T-helper 17 cell (primary cell): ENCODE measurements around the gene ALDH9A1. TPM values are rescaled to one million over a fixed set of nuclear protein-coding genes. Genes with fewer than 3 reads are reported as not detected.
A peak's percentile ranks its signal among the peaks of the same experiment; 100 is the strongest.
"Not testable (repeated sequence)": the region's sequence is repeated elsewhere in the genome, so short reads cannot be mapped to it uniquely, and the experiment has no call there.

Experiments
- ATAC-seq: fragments of 150-1000 bp; cut with Tn5 transposase; 2 replicates; pipeline ENCODE4 v1.10.0; 2021; ENCODE audit warnings: mild to moderate bottlenecking, moderate library complexity
- DNase-seq, 3 donors: peaks; one replicate each; pipeline versions ENCODE4 v3.0.0 to v3.0.0-alpha.2; 2020 to 2021
- H3K9me3 ChIP-seq: one replicate; pipeline ENCODE4 v1.7.0; 2013; ENCODE audit warnings: low read length, mild to moderate bottlenecking; ENCODE audit not compliant: control insufficient read depth, poor library complexity, severe bottlenecking
- H3K27ac Mint-ChIP-seq: one replicate; pipeline ENCODE4 v1.8.0; 2022; ENCODE audit warnings: mild to moderate bottlenecking, moderate library complexity, mixed read lengths
- H3K27me3 Mint-ChIP-seq: one replicate; pipeline ENCODE4 v1.8.0; 2022; ENCODE audit warnings: mixed read lengths
- H3K36me3 Mint-ChIP-seq: one replicate; pipeline ENCODE4 v1.8.0; 2022; ENCODE audit warnings: low read depth, mixed read lengths
- H3K4me1 Mint-ChIP-seq: one replicate; pipeline ENCODE4 v1.8.0; 2022; ENCODE audit warnings: mild to moderate bottlenecking, mixed read lengths
- H3K4me3 Mint-ChIP-seq: one replicate; pipeline ENCODE4 v1.8.0; 2022; ENCODE audit warnings: mild to moderate bottlenecking, moderate library complexity, mixed read lengths
- total RNA-seq, 4 donors: library from RNA in 2 of 4; stranded (reverse) in 2 of 4; gene quantifications; one replicate each; pipeline ENCODE4 v1.2.3 and lab custom pipeline; 2022 to 2026

Gene ALDH9A1
- total RNA-seq (10 to 100 TPM; 33.9 to 37.0 TPM), total RNA-seq (lab: John Stamatoyannopoulos, UW) (44.5 to 46.7 reads per million in 2 donors)

DNA sequence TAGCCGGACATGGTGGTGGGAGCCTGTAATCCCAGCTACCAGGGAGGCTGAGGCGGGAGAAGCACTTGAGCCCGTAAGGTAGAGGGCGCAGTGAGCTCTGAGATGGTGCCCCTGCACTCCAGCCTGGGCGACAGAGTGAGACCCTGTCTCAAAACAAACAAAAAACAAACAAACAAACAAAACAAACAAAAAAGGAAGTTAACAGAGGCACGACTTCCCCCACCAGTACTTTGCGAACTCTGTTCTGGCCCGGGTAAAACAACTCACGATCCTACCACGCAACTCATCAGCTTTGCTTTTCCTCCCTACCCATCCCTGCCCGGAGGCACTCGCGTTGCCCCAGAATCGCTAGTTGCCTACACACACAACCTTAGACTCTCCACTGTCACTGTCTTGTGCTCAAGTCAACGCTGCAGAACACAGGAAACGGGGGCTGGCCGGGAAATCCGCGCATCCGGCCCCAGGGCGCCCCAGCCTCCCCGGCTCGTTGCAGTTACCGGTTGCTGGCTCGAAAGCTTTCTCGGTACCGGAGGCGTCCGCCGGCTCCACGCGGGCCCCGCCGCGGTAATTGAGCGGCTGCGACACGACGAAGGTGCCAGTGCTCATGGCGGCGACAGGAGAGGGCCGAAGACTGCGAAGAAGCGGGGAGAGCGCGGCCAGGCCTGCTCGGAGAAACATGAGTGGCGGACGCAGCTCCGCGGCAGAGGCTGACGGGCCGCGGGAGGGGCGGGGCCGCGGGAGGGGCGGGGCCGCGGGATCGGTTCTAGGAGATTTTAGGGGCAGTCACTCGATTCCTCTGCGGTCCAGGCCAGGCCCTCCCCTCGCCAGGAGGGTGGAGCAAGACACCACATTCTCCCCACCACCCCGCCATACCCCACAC, at the start of gene ALDH9A1:
ALDH9A1 (minus strand) TSS at position 682 of the 880 bp plus-strand sequence; CDS start at position 678, 4 bp downstream.
- H3K27me3 Mint-ChIP-seq = no peaks in the 10 kb centered on the region
- peak within 1 kb of the TSS; percentile 97 for H3K27ac Mint-ChIP-seq
- H3K36me3 Mint-ChIP-seq = no peaks in the 10 kb centered on the region
- DNase-seq = peak; percentile 73 to 84 (median 82)
- peak; percentile 91 for ATAC-seq
- no peaks in the 10 kb centered on the region for H3K9me3 ChIP-seq
- H3K4me1 Mint-ChIP-seq = peaks cover 22% of the 10 kb centered on the region
- peak within 1 kb of the TSS; percentile 98 for H3K4me3 Mint-ChIP-seq

GRCh38 chr1:165747632-165748447, 49.5 kb upstream of the ALDH9A1 start:
- DNase-seq = no peak
- H3K9me3 ChIP-seq = no peaks in the 10 kb centered on the region
- Mint-ChIP-seq H3K27ac (no peak overlapping the region), H3K4me3 (no peak overlapping the region), H3K36me3 (peaks cover 8% of the 10 kb centered on the region), H3K4me1 (peaks cover 9% of the 10 kb centered on the region), H3K27me3 (no peaks in the 10 kb centered on the region)
- ATAC-seq = no peak

GRCh38 chr1:165744913-165745312, 46.6 kb upstream of the ALDH9A1 start:
- Mint-ChIP-seq H3K4me1 (peaks cover 17% of the 10 kb centered on the region), H3K36me3 (peaks cover 18% of the 10 kb centered on the region)
- H3K4me3 Mint-ChIP-seq, H3K27ac Mint-ChIP-seq, ATAC-seq, DNase-seq, H3K9me3 ChIP-seq, H3K27me3 Mint-ChIP-seq: not testable (repeated sequence)

DNA sequence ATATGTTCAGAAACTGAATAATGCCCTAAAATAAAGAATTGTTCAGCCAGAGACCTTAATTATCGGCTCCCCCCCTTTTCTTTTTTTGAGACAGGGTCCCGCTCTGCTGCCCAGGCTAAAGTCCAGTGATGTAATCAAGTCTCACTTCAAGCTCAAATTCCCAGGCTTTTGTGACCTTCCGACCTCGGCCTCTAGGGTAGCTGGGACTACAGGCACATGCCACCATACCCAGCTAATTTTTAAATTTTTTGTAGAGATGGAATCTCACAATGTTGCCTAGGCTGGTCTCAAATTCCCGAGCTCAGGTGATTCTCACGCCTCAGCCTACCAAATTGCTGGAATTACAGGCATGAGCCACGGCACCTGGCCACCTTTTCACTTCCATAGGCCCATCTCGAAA, 43.8 kb upstream of the ALDH9A1 start:
- no peak for ATAC-seq
- H3K9me3 ChIP-seq = no peaks in the 10 kb centered on the region
- Mint-ChIP-seq H3K4me3 (no peak overlapping the region), H3K27ac (peak overlapping the region; percentile 43), H3K27me3 (no peaks in the 10 kb centered on the region), H3K4me1 (peaks cover 14% of the 10 kb centered on the region), H3K36me3 (peaks cover 15% of the 10 kb centered on the region)
- DNase-seq = no peak

DNA sequence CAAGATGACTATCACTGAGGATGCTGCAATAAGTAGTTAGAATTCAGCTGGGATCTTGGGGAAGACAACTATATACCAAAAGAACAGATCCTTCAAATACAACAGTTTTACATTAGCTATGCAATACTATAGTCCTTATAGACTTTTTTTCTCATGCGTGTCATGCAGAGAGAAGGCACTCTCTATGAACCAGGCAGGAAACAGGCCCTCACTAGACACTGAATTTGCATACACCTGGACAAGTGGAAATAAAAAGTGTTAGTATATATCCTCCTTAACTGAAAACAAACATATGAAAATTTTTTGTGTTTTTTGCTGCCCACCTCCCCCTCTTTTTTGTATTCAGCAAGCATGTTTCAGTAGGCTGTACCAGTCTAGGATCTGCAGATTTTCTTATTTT, 40.4 kb upstream of the ALDH9A1 start:
- Mint-ChIP-seq H3K4me1 (peaks cover 16% of the 10 kb centered on the region), H3K27ac (no peak overlapping the region), H3K27me3 (no peaks in the 10 kb centered on the region), H3K4me3 (no peak overlapping the region), H3K36me3 (peaks cover 12% of the 10 kb centered on the region)
- ATAC-seq (no peak), DNase-seq (no peak)
- H3K9me3 ChIP-seq = no peaks in the 10 kb centered on the region

DNA sequence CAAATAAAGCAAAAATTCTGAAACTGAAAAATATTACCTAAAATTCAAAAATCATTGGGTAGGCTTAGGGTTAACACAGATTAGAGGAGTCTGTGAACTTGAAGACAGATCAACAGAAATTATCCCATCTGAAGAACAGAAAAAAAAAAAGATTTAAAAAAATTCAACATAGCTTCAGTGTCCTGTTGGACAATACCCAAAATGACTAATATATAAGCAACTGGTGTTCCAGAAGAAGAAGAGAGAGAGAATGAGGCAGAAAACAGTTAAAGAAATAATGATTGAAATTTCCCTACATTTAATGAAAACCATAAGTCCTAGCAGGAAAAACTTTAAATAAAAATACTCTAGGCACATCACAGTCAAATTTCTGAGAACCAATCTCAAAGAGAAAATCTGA, 38.8 kb upstream of the ALDH9A1 start:
- Mint-ChIP-seq H3K4me3 (no peak overlapping the region), H3K4me1 (peaks cover 16% of the 10 kb centered on the region), H3K36me3 (peaks cover 8% of the 10 kb centered on the region), H3K27me3 (no peaks in the 10 kb centered on the region), H3K27ac (no peak overlapping the region)
- DNase-seq (no peak), ATAC-seq (no peak)
- no peaks in the 10 kb centered on the region for H3K9me3 ChIP-seq

GRCh38 chr1:165734906-165735305, 36.5 kb upstream of the ALDH9A1 start:
- Mint-ChIP-seq H3K27me3 (no peaks in the 10 kb centered on the region), H3K4me3 (peak overlapping the region; percentile 22), H3K4me1 (peaks cover 8% of the 10 kb centered on the region), H3K36me3 (peaks cover 3% of the 10 kb centered on the region), H3K27ac (no peak overlapping the region)
- no peaks in the 10 kb centered on the region for H3K9me3 ChIP-seq
- ATAC-seq (no peak), DNase-seq (no peak)

DNA sequence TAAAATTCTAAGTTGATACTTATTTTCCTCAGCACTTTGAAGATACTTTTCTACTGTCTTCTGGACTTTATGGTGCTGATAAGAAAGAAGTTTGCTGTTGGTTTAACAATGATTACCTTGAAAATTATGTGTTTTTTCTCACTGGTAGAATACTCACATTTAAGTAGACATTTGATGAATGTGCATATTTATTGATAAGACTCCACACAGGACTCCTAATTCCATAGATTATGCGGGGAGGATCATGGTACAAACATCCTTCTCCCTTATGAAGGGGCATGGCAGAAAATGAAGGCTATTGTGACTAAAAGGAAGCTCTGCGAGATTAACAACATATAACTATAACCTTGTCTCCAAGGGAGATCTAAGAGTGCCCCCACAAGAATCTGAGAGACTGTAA, 28.5 kb upstream of the ALDH9A1 start:
- ATAC-seq (no peak), DNase-seq (no peak)
- Mint-ChIP-seq H3K4me3 (no peak overlapping the region), H3K27me3 (no peaks in the 10 kb centered on the region), H3K4me1 (peaks cover 3% of the 10 kb centered on the region), H3K36me3 (peaks cover 5% of the 10 kb centered on the region), H3K27ac (no peak overlapping the region)
- H3K9me3 ChIP-seq = no peaks in the 10 kb centered on the region

- no peak for ATAC-seq
- no peak for DNase-seq
- no peaks in the 10 kb centered on the region for H3K9me3 ChIP-seq
- peaks cover 5% of the 10 kb centered on the region for H3K36me3 Mint-ChIP-seq
- H3K27me3 Mint-ChIP-seq = no peaks in the 10 kb centered on the region
- H3K4me3 Mint-ChIP-seq = no peak overlapping the region
- peaks cover 3% of the 10 kb centered on the region for H3K4me1 Mint-ChIP-seq
- H3K27ac Mint-ChIP-seq = no peak overlapping the region
Observed at GRCh38 chr1:165726169-165726568, 27.8 kb upstream of the ALDH9A1 start.

GRCh38 chr1:165717918-165718515, 19.7 kb upstream of the ALDH9A1 start:
- DNase-seq = no peak
- no peak overlapping the region for H3K4me3 Mint-ChIP-seq
- no peaks in the 10 kb centered on the region for H3K27me3 Mint-ChIP-seq
- no peaks in the 10 kb centered on the region for H3K4me1 Mint-ChIP-seq
- H3K27ac Mint-ChIP-seq = no peak overlapping the region
- no peak for ATAC-seq
- no peaks in the 10 kb centered on the region for H3K36me3 Mint-ChIP-seq
- H3K9me3 ChIP-seq = no peaks in the 10 kb centered on the region

DNA sequence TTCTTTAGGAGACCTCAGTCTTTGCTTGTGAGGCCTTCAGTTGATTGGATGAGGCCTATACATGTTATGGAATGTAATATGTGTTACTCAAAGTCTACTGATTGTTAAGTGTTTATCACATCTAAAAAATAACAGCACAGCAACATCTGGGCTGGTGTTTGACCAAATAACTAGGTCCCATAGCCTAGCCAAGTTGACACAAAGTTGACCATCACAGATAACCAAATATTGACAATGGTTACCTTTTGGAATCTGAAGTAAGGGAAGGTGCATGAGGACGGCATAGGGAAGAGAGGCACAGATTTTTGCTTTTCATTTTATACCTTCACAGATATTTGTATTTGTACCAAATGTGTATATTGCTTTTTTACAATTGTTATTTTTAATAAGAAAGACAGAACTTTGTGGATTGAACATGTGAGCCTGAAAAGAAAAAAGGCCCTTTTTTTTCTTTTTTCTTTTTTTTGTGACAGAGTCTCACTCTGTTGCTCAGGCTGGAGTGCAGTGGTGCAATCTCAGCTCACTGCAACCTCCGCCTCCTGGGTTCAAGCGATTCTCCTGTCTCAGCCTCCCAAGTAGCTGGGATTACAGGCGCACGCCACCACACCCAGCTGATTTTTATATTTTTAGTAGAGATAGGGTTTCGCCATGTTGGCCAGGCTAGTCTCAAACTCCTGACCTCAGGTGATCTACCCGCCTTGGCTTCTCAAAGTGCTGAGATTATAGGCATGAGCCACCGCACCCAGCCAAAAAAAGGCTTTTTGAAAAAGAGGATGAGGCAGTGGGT, 18.1 kb upstream of the ALDH9A1 start:
- H3K4me3 Mint-ChIP-seq, H3K36me3 Mint-ChIP-seq, H3K27me3 Mint-ChIP-seq, H3K4me1 Mint-ChIP-seq, H3K9me3 ChIP-seq, H3K27ac Mint-ChIP-seq, ATAC-seq, DNase-seq: not testable (repeated sequence)

DNA sequence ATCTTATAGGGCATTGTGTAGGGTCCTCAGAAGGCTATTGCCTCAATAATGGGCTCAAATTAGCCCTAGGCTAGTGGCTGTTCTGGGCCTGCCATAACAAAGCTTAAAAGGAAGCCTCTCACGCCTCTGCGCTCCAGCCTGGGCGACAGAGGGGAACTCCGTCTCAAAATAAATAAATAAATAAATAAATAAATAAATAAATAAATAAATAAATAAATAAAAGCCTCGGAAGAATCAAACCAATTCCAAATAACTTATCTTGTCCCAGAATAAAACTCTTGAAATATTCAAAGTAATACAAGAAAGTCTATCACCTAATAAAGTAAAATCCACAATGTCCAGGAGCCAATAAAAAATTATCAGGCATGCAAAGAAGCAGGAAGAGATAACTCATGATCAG, 14.4 kb upstream of the ALDH9A1 start:
- ATAC-seq = no peak
- H3K9me3 ChIP-seq = no peaks in the 10 kb centered on the region
- Mint-ChIP-seq H3K4me1 (peaks cover 2% of the 10 kb centered on the region), H3K4me3 (no peak overlapping the region), H3K27me3 (peaks cover 15% of the 10 kb centered on the region), H3K36me3 (peaks cover 3% of the 10 kb centered on the region), H3K27ac (no peak overlapping the region)
- DNase-seq = no peak
